ENCODE results near the gene ERCC2. TPM values are rescaled to one million over a fixed set of nuclear protein-coding genes. Genes with fewer than 3 reads are reported as not detected.

Gene ERCC2
- total and polyA plus RNA-seq, 2 of the 4 experiments (the other 2 are of a cell fraction): 30.6 to 66.5 TPM

- Histone ChIP-seq H2AFZ (replicated peaks; ENCODE audit: low read length, poor library complexity) (no peak overlapping the region), H3K79me1 (ENCODE audit: low read depth in 1 of 2, low read length in 2 of 2) (peaks cover 0 to 34% of the 10 kb centered on the region in 2 experiments; a peak in 3 of 4 replicates), H4K20me1 (ENCODE audit: insufficient read depth, low read length) (no peaks in the 10 kb centered on the region; the same call in 1 of the 2 replicates), H2BK5ac (ENCODE audit: low read depth, low read length, poor library complexity, severe bottlenecking) (no peak overlapping the region), H3K27me3 (ENCODE audit: control insufficient read depth, insufficient read depth, low read length) (no peaks in the 10 kb centered on the region), H3K9me1 (ENCODE audit: insufficient read depth, low read length) (no peaks in the 10 kb centered on the region; the same call in 1 of the 2 replicates), H2AK9ac (replicated peaks; ENCODE audit: low read depth, low read length, poor library complexity) (no peak overlapping the region), H2AK5ac (ENCODE audit: low read depth, low read length) (no peak overlapping the region), H3K4ac (ENCODE audit: low read depth, low read length) (no peak overlapping the region), H3K23ac (ENCODE audit: low read depth, low read length) (no peak overlapping the region), H3K27ac (ENCODE audit: insufficient read depth, low read length) (no peak overlapping the region), H3K36me3 (ENCODE audit: control insufficient read depth, insufficient read depth, low read length) (peaks cover 19% of the 10 kb centered on the region), H3K56ac (ENCODE audit: extremely low read depth, insufficient read depth, low read length) (no peak overlapping the region), H4K8ac (ENCODE audit: low read depth in 2 of 2, low read length in 2 of 2) (no peak overlapping the region), H3K9ac (ENCODE audit: low read depth, low read length) (no peak overlapping the region), H4K5ac (ENCODE audit: low read depth, low read length) (no peak overlapping the region), H2BK20ac (ENCODE audit: low read depth, low read length) (no peak overlapping the region), H3K4me1 (ENCODE audit: control insufficient read depth, insufficient read depth, low read length) (0 out of 2 replicates have a peak, but pooled peaks cover 2% of the 10 kb centered on the region), H3K4me2 (ENCODE audit: low read depth, low read length) (no peak overlapping the region), H4K91ac (ENCODE audit: insufficient read depth, low read depth, low read length) (no peak overlapping the region), H3K18ac (ENCODE audit: low read depth, low read length) (no peak overlapping the region), H2BK15ac (ENCODE audit: low read depth, low read length) (no peak overlapping the region), H2BK120ac (ENCODE audit: low read depth, low read length) (no peak overlapping the region), H3K4me3 (ENCODE audit: insufficient read depth, low read depth, low read length) (no peak overlapping the region), H3K14ac (replicated peaks; ENCODE audit: low read depth, low read length) (no peak overlapping the region), H3K9me3 (ENCODE audit: control insufficient read depth, insufficient read depth, low read length) (no peaks in the 10 kb centered on the region)
- TF ChIP-seq BHLHE40 (IDR thresholded peaks at IDR 0.05; ENCODE audit: low read depth, low read length) (no peak), MXI1 (IDR thresholded peaks at IDR 0.05; ENCODE audit: borderline replicate concordance, low read depth, low read length) (no peak), CTCF (conservative IDR thresholded peaks at IDR 0.05; ENCODE audit: low read depth, low read length) (no peak), RCOR1 (IDR thresholded peaks at IDR 0.05; ENCODE audit: insufficient replicate concordance, low read length) (no peak), CEBPB (IDR thresholded peaks at IDR 0.05; ENCODE audit: low read depth, low read length) (no peak), CHD1 (IDR thresholded peaks at IDR 0.05; ENCODE audit: low read depth, low read length) (no peak), MAZ (IDR thresholded peaks at IDR 0.05; ENCODE audit: borderline replicate concordance, low read depth, low read length) (no peak), USF2 (IDR thresholded peaks at IDR 0.05; ENCODE audit: low read depth, low read length) (no peak)
- in situ Hi-C loops (cut with MboI; ENCODE audit: low sequenced_read_pairs) (no loop called here), dilution Hi-C loops (cut with HindIII; ENCODE audit: low sequenced_read_pairs, unreplicated experiment) (no loop called here), intact Hi-C loops (cut with micrococcal nuclease) (no loop called here)
- no peak for DNase-seq
- ChIA-PET POLR2A (ENCODE audit: unreplicated experiment) (no interaction called here), CTCF (interaction anchor here (0.6 kb wide), 1 partner anchor 394 kb away, joined by 3 read pairs; no protein-coding TSS in a partner anchor)
- no CpG with 5 or more reads among the region's 4 CpGs for WGBS, 2 experiments (ENCODE audit: extremely low coverage in 2 of 2, insufficient read length in 1 of 2)
- no TSS peak for BruUV-seq (replicated peaks)
- ATAC-seq (ENCODE audit: low read depth): no peak
These were observed 39.2 kb upstream of the ERCC2 start for GRCh38 chr19:45409557-45409920.

Measured in IMR-90 (cell line).